Measurements from ENCODE around the gene WDFY1. TPM values are rescaled to one million over a fixed set of nuclear protein-coding genes. Genes with fewer than 3 reads are reported as not detected.

Gene WDFY1
- total RNA-seq, 1 experiment from 2014 or later, result 66.0 TPM

DNA sequence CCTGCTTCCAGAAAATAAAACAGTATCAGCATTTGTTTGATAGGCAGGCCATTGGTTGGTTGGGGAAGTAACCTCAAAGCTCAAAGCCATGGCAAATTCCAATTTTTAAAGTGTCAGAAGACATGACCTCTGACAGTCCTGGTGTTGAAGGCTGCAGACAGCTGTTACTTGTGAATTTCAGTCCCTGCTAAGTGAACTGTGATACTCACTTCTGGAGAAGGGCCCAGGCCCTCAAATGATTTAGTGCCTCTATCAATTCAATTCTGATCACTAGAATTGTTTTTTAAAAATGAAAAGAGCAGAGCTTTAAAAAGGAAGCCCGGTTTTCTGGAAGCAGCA, 35.2 kb upstream of the WDFY1 start (continued):
- no peak for TF ChIP-seq ELF4 (CRISPR knock-in tag; IDR thresholded peaks at IDR 0.05; ENCODE audit: low read depth)
- TF ChIP-seq, protein P1, sequence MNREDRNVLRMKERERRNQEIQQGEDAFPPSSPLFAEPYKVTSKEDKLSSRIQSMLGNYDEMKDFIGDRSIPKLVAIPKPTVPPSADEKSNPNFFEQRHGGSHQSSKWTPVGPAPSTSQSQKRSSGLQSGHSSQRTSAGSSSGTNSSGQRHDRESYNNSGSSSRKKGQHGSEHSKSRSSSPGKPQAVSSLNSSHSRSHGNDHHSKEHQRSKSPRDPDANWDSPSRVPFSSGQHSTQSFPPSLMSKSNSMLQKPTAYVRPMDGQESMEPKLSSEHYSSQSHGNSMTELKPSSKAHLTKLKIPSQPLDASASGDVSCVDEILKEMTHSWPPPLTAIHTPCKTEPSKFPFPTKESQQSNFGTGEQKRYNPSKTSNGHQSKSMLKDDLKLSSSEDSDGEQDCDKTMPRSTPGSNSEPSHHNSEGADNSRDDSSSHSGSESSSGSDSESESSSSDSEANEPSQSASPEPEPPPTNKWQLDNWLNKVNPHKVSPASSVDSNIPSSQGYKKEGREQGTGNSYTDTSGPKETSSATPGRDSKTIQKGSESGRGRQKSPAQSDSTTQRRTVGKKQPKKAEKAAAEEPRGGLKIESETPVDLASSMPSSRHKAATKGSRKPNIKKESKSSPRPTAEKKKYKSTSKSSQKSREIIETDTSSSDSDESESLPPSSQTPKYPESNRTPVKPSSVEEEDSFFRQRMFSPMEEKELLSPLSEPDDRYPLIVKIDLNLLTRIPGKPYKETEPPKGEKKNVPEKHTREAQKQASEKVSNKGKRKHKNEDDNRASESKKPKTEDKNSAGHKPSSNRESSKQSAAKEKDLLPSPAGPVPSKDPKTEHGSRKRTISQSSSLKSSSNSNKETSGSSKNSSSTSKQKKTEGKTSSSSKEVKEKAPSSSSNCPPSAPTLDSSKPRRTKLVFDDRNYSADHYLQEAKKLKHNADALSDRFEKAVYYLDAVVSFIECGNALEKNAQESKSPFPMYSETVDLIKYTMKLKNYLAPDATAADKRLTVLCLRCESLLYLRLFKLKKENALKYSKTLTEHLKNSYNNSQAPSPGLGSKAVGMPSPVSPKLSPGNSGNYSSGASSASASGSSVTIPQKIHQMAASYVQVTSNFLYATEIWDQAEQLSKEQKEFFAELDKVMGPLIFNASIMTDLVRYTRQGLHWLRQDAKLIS (CRISPR knock-in tag; IDR thresholded peaks at IDR 0.05; ENCODE audit: borderline replicate concordance), result no peak
- no peak for TF ChIP-seq ZNF396 (CRISPR knock-in tag; IDR thresholded peaks at IDR 0.05; ENCODE audit: borderline replicate concordance)

DNA sequence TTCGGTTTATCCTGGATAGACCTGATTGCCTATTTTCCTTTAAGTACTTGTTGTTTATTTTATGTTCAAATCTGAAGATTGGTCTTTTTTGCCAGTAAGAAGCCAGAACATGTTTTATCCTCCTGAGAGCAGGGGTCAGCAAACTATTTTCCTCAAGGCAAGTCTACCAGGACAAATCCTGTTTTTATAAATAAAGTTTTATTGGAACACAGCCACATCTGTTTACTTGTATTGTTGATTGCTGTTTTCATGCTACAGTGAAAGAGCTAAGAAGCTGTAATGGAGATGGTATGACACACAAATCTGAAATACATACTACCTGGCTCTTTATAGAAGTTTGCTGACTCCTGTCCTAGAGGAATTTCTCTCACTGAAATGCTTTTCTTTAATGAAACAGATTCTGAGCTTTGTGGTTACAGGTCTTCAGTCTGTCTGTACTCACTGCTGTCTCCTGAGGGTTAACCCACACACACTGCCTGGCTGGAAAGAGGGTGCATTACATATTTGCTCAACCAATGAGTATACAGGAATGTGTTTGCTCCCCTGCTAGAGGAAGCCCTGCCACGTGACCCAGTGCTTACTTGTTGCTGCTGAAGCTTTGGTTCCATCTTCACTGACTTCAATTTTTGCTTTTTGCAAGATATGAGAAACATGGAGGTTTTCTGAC, 34.7 kb upstream of the WDFY1 start:
- Mint-ChIP-seq H3K36me3 (peaks cover 24% of the 10 kb centered on the region), H3K9me3 (no peaks in the 10 kb centered on the region), H3K27me3 (ENCODE audit: low read depth) (no peaks in the 10 kb centered on the region), H3K4me1 (no peaks in the 10 kb centered on the region), H3K4me3 (no peak overlapping the region), H3K27ac (no peak overlapping the region)
- DNase-seq (ENCODE audit: low spot score), result no peak
- no peak for ATAC-seq
- TF ChIP-seq ZNF416 (CRISPR knock-in tag; IDR thresholded peaks at IDR 0.05) (no peak), SOX15 (CRISPR knock-in tag; IDR thresholded peaks at IDR 0.05) (no peak)
- ChIA-PET POLR2A (no interaction called here), CTCF (interaction anchor here (1.0 to 3.2 kb wide), 5 partner anchors 9 to 305 kb away, joined by 3 to 15 read pairs (median 4); no protein-coding TSS in a partner anchor)

DNA sequence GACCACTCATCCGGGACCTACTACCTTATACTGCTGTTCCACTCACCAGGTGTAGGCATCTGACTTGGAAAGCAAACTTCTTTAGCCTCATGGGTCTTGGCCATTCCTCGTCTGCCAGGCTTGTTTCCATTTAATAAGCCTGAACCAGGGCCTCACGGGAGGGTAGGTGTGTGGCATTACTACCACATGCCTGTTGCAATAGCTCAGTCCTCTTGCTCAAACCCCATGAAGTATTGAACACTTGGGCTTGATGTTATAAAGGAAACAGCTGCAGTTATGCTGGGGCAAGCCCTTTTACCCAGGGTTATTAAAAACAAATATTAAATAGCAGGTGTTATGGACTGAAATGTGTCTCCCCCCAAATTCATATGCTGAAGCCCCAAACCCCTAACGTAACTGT, 33.3 kb upstream of the WDFY1 start:
- H3K4me1 Mint-ChIP-seq, result no peaks in the 10 kb centered on the region
- H3K4me3 Mint-ChIP-seq, result no peak overlapping the region
- ChIA-PET CTCF (interaction anchor here (1.4 to 1.9 kb wide), 2 partner anchors 8 to 84 kb away, joined by 4 to 5 read pairs; no protein-coding TSS in a partner anchor), POLR2A (no interaction called here)
- H3K27ac Mint-ChIP-seq, result no peak overlapping the region
- no peaks in the 10 kb centered on the region for H3K9me3 Mint-ChIP-seq
- no peaks in the 10 kb centered on the region for H3K27me3 Mint-ChIP-seq (ENCODE audit: low read depth)
- no peak for DNase-seq (ENCODE audit: low spot score)
- no peak for ATAC-seq
- peaks cover 11% of the 10 kb centered on the region for H3K36me3 Mint-ChIP-seq
- TF ChIP-seq CREM (CRISPR knock-in tag; IDR thresholded peaks at IDR 0.05), result no peak
- no peak for TF ChIP-seq ZNF138 (CRISPR knock-in tag; conservative IDR thresholded peaks at IDR 0.05)
- TF ChIP-seq, protein P2, sequence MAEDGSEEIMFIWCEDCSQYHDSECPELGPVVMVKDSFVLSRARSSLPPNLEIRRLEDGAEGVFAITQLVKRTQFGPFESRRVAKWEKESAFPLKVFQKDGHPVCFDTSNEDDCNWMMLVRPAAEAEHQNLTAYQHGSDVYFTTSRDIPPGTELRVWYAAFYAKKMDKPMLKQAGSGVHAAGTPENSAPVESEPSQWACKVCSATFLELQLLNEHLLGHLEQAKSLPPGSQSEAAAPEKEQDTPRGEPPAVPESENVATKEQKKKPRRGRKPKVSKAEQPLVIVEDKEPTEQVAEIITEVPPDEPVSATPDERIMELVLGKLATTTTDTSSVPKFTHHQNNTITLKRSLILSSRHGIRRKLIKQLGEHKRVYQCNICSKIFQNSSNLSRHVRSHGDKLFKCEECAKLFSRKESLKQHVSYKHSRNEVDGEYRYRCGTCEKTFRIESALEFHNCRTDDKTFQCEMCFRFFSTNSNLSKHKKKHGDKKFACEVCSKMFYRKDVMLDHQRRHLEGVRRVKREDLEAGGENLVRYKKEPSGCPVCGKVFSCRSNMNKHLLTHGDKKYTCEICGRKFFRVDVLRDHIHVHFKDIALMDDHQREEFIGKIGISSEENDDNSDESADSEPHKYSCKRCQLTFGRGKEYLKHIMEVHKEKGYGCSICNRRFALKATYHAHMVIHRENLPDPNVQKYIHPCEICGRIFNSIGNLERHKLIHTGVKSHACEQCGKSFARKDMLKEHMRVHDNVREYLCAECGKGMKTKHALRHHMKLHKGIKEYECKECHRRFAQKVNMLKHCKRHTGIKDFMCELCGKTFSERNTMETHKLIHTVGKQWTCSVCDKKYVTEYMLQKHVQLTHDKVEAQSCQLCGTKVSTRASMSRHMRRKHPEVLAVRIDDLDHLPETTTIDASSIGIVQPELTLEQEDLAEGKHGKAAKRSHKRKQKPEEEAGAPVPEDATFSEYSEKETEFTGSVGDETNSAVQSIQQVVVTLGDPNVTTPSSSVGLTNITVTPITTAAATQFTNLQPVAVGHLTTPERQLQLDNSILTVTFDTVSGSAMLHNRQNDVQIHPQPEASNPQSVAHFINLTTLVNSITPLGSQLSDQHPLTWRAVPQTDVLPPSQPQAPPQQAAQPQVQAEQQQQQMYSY (CRISPR knock-in tag; IDR thresholded peaks at IDR 0.05), result no peak
- TF ChIP-seq, protein P3, sequence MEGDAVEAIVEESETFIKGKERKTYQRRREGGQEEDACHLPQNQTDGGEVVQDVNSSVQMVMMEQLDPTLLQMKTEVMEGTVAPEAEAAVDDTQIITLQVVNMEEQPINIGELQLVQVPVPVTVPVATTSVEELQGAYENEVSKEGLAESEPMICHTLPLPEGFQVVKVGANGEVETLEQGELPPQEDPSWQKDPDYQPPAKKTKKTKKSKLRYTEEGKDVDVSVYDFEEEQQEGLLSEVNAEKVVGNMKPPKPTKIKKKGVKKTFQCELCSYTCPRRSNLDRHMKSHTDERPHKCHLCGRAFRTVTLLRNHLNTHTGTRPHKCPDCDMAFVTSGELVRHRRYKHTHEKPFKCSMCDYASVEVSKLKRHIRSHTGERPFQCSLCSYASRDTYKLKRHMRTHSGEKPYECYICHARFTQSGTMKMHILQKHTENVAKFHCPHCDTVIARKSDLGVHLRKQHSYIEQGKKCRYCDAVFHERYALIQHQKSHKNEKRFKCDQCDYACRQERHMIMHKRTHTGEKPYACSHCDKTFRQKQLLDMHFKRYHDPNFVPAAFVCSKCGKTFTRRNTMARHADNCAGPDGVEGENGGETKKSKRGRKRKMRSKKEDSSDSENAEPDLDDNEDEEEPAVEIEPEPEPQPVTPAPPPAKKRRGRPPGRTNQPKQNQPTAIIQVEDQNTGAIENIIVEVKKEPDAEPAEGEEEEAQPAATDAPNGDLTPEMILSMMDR (IDR thresholded peaks at IDR 0.05), result no peak
- no peak for TF ChIP-seq ZNF121 (CRISPR knock-in tag; IDR thresholded peaks at IDR 0.05)
- no peak for TF ChIP-seq PRRX2 (CRISPR knock-in tag; IDR thresholded peaks at IDR 0.05)
- TF ChIP-seq, protein P4, sequence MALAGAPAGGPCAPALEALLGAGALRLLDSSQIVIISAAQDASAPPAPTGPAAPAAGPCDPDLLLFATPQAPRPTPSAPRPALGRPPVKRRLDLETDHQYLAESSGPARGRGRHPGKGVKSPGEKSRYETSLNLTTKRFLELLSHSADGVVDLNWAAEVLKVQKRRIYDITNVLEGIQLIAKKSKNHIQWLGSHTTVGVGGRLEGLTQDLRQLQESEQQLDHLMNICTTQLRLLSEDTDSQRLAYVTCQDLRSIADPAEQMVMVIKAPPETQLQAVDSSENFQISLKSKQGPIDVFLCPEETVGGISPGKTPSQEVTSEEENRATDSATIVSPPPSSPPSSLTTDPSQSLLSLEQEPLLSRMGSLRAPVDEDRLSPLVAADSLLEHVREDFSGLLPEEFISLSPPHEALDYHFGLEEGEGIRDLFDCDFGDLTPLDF (CRISPR knock-in tag; IDR thresholded peaks at IDR 0.05), result no peak
- TF ChIP-seq, protein P5, sequence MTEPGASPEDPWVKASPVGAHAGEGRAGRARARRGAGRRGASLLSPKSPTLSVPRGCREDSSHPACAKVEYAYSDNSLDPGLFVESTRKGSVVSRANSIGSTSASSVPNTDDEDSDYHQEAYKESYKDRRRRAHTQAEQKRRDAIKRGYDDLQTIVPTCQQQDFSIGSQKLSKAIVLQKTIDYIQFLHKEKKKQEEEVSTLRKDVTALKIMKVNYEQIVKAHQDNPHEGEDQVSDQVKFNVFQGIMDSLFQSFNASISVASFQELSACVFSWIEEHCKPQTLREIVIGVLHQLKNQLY (CRISPR knock-in tag; IDR thresholded peaks at IDR 0.05), result no peak
- no peak for TF ChIP-seq ELF4 (CRISPR knock-in tag; IDR thresholded peaks at IDR 0.05; ENCODE audit: low read depth)
- no peak for TF ChIP-seq SOX15 (CRISPR knock-in tag; IDR thresholded peaks at IDR 0.05)
- TF ChIP-seq NR2C2 (CRISPR knock-in tag; IDR thresholded peaks at IDR 0.05), result no peak
- TF ChIP-seq, protein P6, sequence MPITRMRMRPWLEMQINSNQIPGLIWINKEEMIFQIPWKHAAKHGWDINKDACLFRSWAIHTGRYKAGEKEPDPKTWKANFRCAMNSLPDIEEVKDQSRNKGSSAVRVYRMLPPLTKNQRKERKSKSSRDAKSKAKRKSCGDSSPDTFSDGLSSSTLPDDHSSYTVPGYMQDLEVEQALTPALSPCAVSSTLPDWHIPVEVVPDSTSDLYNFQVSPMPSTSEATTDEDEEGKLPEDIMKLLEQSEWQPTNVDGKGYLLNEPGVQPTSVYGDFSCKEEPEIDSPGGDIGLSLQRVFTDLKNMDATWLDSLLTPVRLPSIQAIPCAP (CRISPR knock-in tag; IDR thresholded peaks at IDR 0.05), result no peak
- TF ChIP-seq, protein P7, sequence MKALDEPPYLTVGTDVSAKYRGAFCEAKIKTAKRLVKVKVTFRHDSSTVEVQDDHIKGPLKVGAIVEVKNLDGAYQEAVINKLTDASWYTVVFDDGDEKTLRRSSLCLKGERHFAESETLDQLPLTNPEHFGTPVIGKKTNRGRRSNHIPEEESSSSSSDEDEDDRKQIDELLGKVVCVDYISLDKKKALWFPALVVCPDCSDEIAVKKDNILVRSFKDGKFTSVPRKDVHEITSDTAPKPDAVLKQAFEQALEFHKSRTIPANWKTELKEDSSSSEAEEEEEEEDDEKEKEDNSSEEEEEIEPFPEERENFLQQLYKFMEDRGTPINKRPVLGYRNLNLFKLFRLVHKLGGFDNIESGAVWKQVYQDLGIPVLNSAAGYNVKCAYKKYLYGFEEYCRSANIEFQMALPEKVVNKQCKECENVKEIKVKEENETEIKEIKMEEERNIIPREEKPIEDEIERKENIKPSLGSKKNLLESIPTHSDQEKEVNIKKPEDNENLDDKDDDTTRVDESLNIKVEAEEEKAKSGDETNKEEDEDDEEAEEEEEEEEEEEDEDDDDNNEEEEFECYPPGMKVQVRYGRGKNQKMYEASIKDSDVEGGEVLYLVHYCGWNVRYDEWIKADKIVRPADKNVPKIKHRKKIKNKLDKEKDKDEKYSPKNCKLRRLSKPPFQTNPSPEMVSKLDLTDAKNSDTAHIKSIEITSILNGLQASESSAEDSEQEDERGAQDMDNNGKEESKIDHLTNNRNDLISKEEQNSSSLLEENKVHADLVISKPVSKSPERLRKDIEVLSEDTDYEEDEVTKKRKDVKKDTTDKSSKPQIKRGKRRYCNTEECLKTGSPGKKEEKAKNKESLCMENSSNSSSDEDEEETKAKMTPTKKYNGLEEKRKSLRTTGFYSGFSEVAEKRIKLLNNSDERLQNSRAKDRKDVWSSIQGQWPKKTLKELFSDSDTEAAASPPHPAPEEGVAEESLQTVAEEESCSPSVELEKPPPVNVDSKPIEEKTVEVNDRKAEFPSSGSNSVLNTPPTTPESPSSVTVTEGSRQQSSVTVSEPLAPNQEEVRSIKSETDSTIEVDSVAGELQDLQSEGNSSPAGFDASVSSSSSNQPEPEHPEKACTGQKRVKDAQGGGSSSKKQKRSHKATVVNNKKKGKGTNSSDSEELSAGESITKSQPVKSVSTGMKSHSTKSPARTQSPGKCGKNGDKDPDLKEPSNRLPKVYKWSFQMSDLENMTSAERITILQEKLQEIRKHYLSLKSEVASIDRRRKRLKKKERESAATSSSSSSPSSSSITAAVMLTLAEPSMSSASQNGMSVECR (CRISPR knock-in tag; IDR thresholded peaks at IDR 0.05; ENCODE audit: borderline replicate concordance), result no peak
